Activated CD4-positive, alpha-beta T cell treated with anti-CD3 and anti-CD28 coated beads for 4 hours (primary cell): ENCODE measurements around the gene PPP1CC.
"Not testable (repeated sequence)": the region's sequence is repeated elsewhere in the genome, so short reads cannot be mapped to it uniquely, and the experiment has no call there.

ENCODE experiments used
- DNase-seq, 2 donors: peaks; one replicate each; pipeline ENCODE4 v3.0.0-alpha.2; 2020

PPP1CC gene

DNA sequence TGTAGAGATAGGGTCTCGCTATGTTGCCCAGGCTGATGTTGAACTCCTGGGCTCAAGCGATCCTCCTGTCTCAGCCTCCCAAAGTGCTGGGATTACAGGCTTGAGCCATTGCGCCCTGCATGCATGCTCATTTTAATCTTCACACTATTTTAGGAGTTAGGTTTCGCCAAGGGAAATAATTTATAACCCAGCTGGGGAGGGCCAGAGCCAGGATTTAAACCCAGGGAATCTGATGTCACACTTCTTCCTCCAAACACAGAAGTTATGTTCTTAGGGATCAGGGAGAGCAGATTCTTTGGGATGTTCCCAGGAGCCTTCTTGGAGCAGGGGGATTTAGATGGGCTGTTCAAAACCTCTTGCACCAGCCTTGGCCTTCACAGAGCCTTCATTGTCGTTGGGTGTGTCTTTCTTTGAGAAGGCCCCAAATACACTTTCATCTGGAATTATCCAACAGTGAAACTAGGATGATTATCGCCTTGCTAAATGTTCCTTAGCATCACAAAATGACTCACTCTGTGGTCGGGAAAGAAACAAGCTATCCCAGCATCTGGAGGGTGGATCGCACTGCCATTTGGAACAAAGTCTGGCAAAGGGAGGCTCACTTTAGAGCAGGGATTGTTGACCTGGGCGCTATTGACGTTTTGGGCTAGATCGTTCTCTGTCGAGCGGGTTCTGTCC lies 8.2 kb upstream of the PPP1CC start:
- no peak for DNase-seq

DNA sequence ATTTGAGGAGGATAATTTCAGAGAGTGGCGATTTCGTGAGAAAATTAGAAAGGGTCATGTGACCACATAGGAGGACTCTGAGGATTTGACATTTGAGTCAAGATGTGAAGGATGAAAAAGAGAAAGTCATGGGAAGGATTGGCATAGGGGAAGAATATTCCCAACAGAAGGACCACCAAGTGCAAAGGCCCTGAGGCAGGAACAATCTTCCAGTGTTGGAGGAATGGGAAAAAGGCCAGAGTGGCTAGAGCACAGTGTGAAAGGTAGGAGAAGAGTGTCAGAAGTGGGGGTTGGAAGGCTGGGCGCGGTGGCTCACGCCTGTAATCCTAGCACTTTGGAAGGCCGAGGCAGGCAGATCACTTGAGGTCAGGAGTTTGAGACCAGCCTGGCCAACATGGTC lies 3.9 kb upstream of the PPP1CC start:
- DNase-seq, result no peak

GRCh38 chr12:110745542-110746284 lies 3.0 kb upstream of the PPP1CC start:
- DNase-seq, result no peak

DNA sequence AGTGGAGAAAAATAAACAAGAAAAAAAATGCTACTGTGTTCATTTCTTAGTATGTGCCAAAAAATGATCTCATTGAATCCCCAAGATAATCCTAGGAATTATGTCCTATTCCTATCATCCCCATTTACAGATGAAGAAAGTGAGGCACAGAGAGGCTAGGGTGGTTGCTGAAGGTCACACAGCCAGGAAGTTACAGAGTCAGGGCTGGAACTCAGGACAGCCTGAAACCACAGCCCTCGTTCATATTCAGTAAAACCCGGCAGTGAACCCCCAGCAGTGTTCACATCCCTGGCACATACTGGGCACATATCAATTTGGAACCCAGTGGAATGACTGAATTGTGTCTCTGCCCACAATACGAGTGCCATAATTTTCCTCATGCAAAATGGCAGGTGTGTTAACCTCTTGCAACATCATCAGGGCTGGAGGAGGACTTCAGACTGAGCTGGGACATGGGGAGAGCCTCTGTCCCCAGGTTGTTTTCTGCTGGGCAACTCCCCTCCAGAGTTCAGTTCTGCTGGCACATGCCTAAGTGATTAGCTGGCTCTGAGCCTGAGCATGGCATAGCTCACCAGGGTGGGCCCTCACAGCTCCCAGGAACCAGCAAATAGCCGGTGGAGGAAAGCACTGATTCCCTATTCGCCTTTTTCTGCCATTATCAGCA lies 2.0 kb upstream of the PPP1CC start:
- no peak for DNase-seq

DNA sequence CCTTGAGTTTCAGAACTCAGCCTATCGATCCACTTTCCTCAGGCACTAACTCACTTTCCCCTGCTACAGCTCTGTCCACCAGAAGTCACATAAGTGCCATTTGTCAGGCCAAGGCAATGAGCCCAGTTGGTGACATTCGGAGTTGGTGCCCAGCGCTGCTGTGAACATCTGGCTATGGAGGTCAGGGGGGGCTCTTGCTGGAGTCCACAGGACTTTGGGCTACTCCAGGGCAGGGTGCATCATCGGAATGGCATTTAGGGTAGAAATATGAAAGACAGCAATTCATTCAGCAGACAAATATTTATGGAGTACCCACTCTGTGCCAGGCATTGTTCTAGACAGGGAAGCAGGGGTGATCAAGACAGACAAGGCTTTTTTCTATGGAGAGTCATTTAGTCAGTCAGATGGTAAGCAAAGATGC lies 1.5 kb upstream of the PPP1CC start:
- no peak for DNase-seq

GRCh38 chr12:110743571-110744093 lies 941 bp upstream of the PPP1CC start:
- no peak for DNase-seq

DNA sequence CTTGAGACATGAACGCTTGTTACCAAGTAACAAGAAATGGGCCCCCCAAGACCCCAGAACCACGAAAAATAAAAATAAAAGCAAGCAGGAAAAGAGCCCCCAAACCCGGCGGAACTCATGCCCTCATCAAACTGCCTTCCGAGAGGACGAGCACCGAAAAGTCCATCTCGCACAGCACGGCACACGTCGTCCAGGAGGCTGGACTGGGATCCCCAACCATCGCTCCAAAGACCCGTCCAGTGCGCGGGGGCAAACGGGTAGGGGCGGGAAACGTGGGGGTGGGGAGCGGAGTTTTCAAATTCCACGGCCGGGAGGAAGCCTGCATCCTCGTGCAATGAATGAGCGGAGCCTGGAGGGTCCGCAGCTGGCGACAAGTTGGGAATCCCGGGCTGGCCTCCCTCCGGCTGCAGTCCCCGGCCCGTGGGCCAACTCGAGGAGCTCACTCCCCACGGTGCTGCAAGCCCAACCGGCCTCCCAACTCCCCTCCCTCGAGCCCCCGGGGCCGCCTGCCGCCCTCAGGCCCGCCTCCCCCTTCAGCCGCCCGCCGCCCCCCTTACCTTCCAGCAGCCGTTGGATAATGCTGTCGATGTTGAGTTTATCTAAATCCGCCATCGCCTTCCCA lies 484 bp downstream of the PPP1CC start:
- DNase-seq, result peak in 1 of 2 donors; percentile 15

GRCh38 chr12:110741341-110742095 lies 1.2 kb downstream of the PPP1CC start:
- DNase-seq, result peak in 1 of 2 donors; percentile 18

GRCh38 chr12:110739894-110740293 lies 2.8 kb downstream of the PPP1CC start:
- DNase-seq, result no peak

DNA sequence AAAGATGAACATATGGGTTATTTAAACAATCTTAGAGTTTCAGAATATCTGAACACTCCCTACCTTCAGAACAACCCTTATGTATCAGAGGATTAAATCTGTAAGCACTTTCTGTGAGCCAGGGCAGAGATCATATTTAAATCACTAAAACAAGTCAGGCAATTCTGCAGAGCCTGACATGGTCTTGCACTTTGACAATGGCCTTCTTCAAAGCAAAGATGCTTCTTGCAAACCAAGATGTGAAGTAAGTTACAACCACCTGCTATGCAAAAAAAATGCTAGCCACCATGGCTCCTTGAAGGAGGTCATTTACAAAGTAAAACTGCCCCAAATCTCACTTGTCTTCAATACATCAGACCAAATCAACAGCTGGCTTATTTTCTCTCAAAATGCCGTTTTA lies 3.2 kb downstream of the PPP1CC start:
- no peak for DNase-seq

- no peak for DNase-seq
These were observed 5.2 kb downstream of the PPP1CC start for GRCh38 chr12:110737532-110737931.

DNA sequence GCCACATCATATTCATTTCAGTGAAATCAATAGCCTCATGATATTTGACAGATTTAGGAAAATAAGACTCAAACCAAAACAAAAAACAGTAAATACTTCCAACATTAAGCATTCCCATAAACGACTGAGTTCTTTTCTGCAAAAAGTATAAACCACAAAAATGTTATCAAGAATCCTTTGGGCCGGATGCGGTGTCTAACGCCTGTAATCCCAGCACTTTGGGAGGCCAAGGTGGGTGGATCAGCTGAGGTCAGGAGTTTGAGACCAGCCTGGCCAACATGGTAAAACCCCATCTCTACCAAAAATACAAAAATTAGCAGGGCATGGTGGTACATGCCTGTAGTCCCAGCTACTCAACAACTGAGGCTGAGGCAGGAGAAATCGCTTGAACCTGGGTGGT lies 5.7 kb downstream of the PPP1CC start:
- DNase-seq, result not testable (repeated sequence)

GRCh38 chr12:110733900-110734299 lies 8.8 kb downstream of the PPP1CC start:
- DNase-seq, result no peak

GRCh38 chr12:110733089-110733715 lies 9.5 kb downstream of the PPP1CC start:
- DNase-seq, result no peak

DNA sequence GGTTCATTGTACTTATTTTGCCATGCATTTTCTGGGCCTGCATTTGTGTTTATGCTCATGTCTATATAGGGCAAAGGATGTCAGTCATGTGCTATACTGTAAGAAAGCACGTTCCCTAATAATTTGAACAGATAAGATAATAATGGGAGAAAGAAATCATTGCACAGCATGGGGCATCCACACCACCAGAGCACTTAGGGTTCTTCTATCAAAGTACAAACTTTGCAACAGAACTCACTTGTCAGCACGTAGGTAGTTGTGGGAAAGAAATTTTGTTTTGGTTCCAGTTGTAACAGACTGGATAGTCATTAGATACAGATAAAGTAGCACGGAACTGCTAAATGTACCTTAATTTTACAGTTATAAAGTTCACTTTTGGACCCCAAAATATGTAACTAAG lies 10.1 kb downstream of the PPP1CC start:
- no peak for DNase-seq

GRCh38 chr12:110731479-110731878 lies 11.2 kb downstream of the PPP1CC start:
- DNase-seq, result no peak

DNA sequence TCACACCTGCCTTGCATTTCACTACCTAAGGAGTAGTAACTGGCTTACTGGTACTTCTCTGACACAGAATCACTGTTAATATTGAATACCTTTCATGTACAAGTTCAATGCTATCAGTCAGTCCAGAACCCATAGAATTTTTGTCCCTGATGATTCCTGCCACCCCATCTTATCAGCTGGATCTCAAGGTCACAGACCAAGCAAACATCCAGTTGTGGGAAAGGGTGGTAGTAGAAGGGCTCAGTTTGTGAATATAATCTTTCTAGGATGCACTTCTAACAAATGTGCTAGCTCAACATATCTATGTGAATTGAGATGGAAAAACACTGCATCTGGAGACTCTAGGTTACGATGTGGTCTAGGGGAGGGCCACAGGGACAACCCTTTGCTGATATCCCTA lies 14.1 kb downstream of the PPP1CC start:
- DNase-seq, result no peak

GRCh38 chr12:110726708-110727369 lies 15.9 kb downstream of the PPP1CC start:
- DNase-seq, result no peak

- DNase-seq, result no peak
These were observed 16.7 kb downstream of the PPP1CC start for GRCh38 chr12:110726028-110726427.

- no peak for DNase-seq
These were observed 17.4 kb downstream of the PPP1CC start for GRCh38 chr12:110725267-110725666.

DNA sequence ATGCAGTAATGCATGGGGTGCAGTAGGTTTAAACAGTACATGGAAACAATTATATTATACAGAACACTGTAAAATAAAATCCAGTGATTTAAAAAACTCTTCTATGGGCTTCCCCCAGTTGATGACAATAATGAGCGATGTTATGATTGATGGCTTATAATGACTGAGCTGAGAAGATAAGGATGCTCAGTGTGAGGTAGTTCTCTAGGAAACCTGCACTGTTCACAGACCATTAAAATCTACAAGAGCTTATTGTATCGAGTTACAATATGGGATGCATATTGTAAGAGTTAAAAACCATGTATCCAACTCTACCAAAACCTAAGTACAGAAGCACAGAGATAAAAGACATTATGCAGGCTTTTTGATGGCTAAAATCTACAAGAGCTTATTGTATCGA lies 19.8 kb downstream of the PPP1CC start:
- DNase-seq, result not testable (repeated sequence)
